NCI-H226 (cell line): ENCODE results near the gene CYS1.

ENCODE experiments used
- DNase-seq: peaks from one replicate; pipeline ENCODE4 v3.0.0-alpha.2; 2015

The CYS1 gene

DNA sequence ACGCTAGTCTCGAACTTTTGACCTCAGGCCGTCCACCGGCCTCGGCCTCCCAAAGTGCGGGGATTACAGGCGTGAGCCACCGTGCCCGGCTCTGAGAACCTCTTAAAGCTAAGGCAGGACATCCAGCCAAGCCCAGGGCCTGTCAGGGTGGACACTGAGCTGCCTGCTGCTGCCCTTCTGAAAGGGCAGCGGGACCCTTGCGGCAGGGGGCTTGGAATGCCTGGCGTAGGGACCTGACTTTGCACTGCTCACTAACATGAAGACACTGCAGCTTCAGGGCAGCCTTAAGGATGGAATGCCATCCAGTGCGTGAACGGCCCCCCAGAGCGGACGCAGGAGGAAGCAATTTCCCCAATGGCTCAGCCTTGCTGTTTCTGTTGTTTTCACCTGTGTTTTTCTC, 9.0 kb downstream of the CYS1 start:
- DNase-seq: no peak

DNA sequence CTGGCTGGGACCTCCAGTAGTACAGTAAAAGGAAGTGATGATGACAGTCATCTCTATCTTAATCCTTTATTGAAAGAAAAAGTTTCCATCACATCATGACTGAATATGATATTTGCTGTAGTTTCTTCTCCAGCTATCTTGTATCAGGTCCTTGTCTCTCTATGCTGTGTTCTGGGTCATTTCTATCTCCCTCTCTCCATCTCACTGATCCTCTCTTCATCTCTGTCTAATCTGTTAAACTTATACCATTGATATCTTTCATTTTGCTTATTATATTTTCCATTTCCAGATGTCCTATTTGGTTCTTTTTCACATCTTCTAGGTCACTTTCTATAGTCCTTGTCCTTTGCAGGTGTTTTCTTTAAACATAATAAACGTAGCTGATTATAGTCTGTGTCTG, 12.3 kb downstream of the CYS1 start:
- no peak for DNase-seq

DNA sequence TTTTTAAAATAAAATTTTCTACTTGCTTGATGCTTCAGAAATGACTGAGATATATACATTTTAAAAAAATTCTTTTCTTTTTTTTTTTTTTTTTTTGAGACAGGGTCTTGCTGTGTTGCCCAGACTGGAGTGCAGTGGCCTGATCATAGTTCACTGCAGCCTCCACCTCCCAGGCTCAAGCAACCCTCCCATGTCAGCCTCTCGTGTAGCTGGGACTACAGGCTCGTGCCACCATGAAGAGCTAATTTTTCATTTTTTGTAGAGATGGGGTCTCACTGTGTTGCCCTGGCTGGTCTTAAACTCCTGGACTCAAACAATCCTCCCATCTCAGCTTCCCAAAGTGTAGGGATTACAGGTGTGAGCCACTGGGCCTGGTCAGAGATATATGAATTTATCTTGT, 12.9 kb downstream of the CYS1 start:
- no peak for DNase-seq

DNA sequence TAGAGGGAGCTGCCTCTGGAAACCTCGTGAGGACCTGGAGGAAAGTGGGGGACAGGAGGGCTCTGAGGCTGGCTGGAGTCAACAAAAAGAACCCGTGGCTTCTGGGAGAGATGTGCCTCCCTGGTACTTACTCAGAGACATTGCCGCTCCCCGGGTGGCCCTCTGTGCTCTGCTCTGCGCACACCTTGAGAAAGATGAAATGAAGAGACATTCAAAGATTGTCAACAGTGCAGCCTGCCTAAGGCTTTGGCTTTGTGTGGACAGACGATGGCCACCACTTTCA, 14.5 kb downstream of the CYS1 start:
- DNase-seq: no peak

DNA sequence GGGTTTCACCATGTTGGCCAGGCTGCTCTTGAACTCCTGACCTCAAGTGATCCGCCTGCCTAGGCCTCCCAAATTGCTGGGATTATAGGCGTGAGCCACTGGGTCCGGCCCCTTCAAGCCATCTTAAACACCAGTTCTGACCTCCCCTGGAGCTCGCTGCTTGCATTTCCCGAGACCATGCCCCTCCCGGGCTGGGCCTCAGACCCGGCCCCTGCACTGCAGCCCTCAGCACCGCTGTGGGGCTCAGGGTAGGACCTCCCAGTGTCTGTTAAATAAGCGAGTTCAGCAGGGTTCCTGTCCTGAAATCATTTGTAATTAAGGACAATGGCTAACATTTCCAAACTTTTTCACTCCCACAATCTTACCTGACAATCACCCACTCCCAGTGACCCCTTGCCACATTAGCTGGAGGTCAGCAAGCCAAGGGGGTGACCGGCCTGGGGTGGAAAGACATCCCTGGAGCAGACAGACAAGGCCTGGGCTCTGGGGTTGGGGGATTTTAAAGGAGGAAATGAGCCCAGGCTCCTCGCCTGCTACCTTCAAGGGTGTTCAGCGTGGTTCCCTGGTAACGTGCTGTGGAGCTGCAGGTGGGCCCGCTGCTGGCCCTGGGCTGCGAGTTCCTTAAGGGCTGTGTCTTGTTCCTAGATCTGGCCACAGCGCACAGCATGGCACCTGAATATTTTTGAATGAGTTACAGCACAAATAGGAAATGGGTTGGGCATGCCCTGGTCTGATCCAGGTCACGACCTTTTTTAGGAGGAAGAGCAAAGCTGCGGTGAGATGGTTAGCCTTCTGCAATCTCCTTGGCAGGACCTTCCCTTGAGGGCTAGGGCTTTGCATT, 15.1 kb downstream of the CYS1 start:
- DNase-seq: no peak

DNA sequence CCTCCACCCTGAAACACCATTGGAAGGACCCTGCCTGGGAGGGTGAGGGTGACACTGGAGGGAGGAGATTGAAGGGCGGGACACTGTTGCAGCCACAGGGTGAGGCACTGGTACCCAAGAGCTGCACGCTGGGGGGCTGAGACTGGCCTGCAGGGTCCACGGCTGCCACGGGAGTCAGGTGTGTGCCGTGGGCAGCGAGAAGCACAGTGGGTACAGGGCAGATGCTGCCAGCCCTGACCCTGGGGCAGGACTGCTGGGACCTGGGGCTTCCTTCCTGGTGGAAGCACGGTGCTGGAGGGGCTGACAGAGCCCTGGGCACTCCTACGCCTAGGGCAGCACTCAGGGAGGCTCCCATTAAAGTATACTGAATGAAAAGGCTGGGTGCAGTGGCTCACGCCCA, 16.6 kb downstream of the CYS1 start:
- no peak for DNase-seq

DNA sequence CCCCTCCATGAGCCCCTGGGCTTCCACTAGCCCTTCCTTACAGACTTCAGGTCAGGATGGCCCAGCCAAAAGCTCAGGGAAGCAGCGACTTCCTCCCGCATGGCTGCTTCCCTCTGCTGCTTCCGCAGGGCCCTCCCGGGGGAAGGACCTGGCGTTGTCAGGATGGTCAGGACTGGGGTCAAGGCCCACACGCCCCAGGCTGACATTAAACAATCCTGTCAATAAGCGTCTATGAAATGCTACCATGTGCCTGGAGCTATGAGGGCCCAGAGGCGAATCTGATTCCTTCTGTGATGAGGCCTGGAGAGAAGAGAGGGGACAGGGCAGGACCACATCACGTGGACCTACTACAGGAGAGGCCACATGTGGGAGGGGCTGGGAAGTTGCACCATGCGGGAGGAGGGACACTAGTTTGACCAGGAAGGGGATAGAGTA, 17.3 kb downstream of the CYS1 start:
- DNase-seq: no peak

DNA sequence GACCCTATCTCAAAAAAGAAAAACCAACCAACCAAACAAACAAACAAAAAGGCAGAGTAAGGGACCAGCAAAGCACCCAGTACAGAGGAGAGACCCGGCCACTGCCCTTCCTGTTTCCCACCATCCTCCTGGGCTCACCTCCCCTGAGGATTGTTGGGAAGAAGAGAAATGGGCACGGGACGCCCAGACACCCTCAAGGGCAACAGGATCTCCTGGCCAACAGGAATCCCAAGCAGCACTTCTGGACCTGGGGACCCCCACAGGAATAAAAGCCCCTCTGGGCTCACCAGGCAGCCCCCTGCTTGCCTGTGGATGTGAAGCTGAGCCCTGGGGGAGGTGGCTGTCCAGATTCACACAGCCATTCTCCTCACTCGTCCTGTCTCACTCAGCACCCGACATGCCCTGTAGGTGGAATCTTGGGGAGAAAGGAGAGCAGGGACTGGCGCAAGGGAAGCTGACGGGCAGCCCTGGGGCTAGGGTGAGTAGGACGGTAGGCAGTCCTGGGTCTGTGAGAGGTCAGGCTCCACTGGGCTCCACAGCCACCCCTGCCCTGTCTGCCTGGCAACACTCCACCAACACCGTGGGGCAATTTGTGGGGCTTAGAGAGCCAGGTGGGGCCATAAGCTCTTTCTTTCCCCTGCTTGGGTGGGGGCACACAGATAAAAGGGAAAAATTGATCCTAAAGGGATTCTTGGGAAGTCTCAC, 18.8 kb downstream of the CYS1 start:
- DNase-seq: no peak

DNA sequence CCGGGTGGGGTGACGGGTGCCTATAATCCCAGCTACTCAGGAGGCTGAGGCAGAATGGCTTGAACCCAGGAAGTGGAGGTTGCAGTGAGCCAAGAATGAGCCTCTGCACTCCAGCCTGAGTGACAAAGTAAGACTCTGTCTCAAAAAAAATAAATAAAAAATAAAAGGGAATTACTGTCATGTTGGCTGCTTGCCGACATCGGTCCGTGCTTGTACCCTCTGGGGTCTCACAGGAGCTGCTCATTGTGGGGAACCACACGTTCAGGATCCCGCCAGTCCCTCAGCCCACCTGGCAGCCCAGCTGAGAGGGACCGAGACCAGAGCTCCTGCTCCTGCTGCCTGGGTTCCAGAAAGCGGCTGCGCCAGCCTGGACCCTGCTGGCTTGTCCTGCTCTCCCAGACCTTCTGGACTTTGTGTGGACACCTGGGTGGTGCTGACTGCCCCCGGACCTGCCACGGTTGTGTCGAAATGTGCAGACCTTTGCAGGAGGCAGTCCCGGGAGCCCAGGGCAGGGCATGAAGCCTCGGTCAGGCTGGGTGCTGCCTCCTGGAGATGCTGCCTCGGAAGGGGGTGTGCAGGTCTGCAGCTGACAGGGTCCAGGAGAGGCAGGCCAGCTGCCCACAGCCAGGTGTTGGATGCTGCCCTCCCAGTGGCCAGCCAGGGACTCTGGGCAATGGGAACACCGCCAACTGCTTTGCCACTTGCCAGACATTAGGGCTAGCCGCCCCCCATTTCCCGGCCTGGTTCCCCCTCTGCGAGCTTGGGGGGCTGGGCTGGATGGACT, 20.5 kb downstream of the CYS1 start:
- DNase-seq: no peak

DNA sequence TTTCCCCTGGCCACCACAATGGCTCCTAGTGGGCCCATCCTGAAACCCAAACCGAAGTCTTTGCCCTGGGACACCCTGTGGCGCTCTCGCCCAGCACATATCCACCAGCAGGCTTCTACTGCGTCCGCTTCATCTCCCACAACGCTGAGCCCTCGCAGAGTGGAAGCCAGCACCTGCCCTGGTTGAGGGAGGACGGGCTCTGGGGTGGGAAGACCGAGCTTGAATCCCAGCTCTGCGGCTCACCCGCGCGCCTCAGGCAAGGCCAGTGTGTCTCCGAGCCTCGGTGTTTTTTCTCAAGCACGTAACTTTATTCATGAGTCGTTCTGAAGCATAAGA, 21.2 kb downstream of the CYS1 start:
- DNase-seq: no peak

DNA sequence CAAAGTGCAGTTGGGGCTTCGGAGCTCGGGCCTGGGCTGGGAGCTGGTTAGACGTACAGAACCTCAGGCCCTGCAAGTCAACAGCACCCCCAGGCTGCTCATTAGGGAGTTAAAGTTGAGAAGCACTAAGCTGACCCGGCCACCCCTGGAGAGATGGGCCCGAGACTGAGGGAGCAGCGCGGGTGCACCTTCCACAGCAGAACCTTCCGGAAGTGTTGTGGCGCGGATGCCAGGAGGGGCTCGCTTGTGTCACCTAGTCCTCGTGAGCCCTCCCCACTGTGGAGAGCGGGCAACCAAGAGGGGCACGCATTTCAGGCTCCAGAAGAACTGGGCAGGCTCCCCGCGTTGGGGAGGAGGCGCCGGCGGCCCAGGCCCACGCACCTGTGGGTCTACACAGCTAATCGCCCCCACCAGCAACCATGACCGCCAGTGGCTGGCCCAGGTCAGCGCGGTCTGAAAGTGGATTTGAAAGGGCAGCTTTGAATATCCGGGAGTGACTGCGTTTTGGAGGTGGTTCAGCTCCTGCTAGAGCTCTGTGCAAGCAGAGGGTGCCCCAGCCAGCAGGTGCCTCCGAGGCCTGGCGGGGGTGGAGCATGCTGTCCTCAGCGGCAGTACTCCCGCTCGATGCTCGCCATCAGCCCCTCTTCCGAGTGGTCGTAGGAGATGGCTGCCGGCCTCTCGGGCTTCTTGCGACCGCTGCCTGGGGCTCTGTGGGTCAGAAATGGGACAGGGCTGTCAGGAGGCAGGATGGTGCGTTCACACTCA, 21.8 kb downstream of the CYS1 start:
- no peak for DNase-seq

DNA sequence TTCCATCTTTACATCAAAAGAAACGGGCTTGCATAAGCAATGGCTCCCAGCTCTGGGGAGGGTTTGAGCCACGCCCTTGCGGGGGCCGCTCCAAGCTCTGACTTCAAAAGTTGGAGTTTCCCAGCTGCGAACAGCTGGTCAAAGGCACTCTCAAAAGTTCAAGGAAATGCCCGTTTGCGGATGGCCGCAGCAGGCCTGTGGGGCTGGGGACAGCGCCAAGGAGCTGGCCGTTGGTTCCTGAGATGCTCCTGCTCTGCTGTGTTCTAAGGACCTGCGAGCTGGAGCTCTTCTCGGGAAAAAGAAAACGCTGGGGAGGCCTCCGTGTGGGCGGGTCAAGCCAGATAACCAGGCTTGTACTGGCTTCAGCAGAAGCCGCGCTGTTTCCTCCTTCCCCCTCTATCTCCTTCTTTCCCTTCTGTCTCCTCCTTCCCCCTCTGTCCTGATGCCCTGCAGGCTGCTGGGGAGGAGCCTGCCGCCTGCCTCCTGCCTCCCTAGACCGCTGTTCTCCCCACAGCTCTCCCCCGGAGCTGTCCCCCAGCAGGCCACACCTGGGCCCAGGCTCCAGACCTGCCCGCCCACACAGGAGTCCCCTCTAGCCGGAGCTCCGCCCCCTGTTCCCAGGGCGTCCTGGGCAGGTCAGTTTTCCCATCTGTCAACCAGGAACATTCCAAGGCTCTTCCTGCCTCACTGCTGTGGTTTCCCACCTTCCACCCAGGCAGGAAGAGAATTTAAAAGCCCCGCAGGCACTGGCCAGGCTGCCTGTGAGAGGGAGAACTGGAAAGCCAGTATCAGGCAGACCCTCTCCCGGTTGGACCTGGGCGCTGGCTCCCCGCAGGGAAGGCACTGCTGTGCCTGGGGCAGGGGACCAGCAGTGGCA, 22.7 kb downstream of the CYS1 start:
- DNase-seq: peak; percentile 93

DNA sequence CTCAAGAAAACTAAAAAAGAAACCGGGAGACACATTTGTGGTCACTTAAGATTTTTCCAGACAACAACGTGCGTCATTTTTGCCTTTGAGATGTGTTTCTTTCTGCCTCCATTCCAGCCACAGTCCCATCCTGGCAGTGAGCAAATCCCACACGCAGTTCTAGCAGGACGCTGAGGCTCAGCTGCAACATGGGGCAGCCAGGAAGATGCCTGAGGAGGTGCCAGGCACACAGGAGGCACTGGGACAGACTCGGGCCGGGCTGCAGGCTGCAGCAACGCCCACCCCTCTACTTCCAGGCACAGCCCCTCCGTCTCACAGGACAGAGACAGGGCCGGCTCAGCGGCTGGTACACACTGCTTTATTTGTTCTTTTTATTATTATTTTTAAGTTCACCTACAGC, 23.8 kb downstream of the CYS1 start:
- no peak for DNase-seq

DNA sequence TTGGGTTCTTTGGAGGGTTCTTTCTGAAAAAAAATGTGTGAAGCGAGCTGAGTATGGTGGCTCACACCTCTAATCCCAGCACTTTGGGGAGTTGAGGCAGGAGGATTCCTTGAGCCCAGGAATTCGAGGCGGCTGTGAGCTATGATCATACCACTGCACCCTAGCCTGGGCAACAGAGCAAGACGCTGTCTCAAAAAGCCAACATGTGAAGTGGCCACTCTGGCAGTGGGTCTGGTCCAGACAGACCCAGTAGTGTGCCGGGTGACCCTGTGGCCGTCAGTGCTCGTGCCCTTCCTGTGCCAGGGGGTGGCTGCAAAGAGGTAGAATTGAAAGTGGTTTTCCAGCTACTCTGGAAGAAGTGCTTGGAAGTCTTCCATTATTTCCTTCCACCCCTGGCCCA, 25.2 kb downstream of the CYS1 start:
- no peak for DNase-seq

DNA sequence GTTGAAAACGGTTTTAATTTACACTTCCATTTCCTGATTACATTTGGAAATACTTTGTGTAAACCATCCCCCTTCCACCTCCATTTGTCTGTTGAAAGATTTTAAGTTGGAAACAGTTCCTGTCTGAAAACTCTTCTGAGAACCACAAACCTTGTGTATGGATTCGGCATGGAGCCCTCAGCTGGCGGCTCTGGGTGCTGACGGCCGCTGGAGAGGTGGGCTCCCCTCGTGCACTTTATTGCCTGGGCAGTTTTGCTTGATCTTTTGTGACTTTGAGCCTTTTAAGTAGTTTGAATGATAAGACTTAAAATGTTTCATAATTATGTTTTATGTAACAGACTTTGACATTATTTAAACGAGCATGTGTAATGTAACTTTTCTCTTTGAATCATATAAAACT, 25.8 kb downstream of the CYS1 start:
- no peak for DNase-seq

DNA sequence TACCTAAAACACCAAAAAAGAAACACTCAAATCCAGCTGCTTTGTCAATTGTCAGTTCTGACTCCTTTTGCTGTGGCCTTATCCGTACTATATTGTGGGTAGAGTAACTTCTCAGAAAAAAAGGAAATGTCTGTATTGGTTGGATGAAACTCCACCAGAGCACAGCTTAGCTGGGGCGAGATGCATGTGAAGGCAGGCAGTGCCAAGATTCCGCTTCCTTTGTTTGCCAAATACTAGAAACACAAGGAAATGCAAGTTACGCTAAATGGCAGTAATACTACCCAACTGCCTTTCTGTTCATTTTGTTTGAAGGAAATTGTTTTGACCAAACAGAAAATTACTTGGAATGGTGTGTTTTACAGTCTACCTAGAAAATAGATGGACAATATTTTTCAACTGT, 26.9 kb downstream of the CYS1 start:
- DNase-seq: no peak

DNA sequence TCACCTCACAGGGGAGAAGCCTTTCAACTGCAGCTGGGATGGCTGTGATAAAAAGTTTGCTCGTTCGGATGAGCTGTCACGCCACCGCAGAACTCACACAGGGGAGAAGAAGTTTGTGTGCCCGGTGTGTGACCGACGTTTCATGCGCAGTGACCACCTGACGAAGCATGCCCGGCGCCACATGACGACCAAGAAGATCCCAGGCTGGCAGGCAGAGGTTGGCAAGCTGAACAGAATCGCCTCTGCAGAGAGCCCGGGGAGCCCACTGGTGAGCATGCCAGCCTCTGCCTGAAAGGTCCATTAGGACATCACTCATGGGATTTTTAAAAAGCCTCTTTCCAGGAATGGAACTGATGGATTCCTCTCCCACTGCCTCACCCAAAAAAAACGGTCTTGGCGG, 28.0 kb downstream of the CYS1 start:
- DNase-seq: no peak

DNA sequence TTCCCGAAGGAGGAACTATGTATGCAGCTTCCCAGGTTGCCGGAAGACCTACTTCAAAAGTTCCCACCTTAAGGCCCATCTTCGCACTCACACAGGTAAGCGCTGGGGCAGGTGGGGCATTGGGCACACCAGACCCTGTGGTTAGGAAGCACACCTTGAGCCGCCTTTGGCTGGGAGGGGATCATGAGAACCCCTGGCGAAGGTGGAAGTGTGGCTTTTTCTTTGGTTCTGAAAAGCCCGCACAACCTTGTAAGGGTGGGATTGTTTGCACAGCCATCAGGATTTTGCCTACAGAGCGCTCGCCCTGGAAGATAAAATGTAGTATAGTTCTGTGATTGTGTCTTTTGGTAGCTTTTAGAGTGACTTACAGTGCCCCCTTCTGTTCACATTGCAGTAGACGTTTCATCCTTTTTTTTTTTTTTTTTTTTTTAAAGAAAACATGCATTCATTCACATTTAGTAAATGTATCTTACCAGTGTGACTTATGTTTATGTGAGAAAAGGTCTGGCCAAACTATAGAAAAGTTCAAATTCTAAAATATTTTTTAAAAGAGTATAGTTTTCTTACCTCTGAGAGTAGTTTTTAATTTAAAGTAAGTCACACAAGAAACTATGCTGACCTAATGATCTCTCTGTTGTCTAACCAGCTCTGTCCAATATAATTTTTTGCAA, 31.6 kb downstream of the CYS1 start:
- DNase-seq: no peak

DNA sequence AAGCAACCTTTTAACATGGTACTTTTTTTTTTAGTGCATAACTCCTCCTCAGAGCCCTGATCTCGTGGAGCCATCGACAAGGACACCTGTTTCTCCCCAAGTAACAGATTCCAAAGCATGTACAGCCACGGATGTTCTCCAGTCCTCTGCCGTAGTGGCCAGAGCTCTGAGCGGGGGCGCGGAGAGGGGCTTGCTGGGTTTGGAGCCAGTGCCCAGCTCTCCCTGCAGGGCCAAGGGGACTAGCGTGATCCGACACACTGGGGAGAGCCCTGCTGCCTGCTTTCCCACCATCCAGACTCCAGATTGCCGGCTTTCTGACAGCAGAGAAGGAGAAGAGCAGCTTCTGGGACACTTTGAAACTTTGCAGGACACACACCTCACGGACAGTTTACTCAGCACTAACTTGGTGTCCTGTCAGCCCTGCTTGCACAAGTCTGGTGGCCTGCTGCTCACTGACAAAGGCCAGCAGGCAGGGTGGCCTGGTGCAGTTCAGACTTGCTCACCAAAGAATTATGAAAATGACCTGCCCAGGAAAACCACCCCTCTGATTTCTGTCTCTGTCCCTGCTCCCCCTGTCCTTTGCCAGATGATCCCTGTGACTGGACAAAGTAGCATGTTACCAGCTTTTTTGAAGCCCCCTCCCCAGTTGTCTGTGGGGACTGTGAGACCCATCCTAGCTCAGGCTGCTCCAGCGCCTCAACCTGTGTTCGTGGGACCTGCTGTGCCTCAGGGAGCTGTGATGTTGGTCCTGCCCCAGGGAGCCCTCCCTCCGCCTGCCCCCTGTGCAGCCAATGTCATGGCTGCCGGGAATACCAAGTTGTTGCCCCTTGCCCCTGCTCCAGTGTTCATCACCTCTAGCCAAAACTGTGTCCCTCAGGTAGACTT, 32.4 kb downstream of the CYS1 start:
- DNase-seq: no peak

DNA sequence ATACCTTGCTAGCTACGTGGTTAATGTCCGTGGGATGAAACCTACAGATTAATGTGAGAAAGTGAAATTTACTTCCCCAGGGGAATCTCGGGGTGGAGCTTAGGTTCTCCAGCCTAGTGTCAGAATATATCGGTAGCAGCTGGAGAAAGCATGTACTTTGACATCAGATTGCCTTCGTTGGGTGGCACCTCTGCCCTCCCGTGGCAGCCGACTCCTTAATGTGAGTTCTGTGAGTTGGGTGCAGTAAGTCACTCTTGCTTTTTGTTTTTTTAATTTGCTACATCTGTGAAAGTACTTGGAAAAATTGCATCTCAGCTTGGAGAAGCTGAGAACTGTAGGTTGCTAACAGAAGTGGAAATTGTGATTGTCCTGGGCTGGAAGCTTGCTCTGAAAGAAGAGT, 33.3 kb downstream of the CYS1 start:
- DNase-seq: no peak
